GM10266 (cell line): ENCODE measurements around the gene ANKRD53.

Experiments used
- DNase-seq: peaks from one replicate; pipeline ENCODE4 v3.0.0; 2012; ENCODE audit errors: extremely low spot score
- TF ChIP-seq, protein P1 (sequence below): IDR thresholded peaks from 2 replicates; pipeline ENCODE4 v1.5.1; 2012; ENCODE audit warnings: mild to moderate bottlenecking, low read depth; ENCODE audit not compliant: control insufficient read depth, insufficient read depth; ENCODE audit errors: missing control alignments

ANKRD53 gene

DNA sequence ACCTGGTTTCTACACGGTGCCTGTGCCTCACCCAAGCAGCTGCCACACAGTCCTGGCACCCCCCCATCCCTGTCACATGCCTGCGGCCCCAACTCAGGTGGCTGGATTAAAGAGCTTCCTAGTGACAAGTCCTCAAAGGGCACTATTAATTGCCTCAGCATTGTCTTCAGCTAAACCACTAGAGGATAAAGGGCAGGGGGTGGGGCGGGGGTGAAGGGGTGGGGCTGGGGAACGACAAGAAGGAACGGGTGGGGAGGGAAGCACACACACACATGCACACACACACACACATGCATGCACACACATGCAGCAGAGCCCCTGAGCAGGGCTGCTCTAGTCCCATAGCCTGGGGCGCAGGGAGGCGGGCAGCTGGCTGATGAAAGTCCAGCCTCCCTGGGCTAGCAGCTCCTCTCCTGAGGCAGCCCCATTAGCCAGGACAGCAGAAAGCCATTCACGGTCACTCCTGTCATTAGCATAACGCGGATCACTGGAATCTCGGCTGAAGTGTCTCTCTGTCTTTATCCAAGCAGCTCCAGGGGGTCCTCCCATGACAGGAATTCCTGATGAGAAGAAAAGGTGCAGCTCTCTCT lies 23.6 kb downstream of the ANKRD53 start:
- DNase-seq = no peak
- TF ChIP-seq, protein P1, sequence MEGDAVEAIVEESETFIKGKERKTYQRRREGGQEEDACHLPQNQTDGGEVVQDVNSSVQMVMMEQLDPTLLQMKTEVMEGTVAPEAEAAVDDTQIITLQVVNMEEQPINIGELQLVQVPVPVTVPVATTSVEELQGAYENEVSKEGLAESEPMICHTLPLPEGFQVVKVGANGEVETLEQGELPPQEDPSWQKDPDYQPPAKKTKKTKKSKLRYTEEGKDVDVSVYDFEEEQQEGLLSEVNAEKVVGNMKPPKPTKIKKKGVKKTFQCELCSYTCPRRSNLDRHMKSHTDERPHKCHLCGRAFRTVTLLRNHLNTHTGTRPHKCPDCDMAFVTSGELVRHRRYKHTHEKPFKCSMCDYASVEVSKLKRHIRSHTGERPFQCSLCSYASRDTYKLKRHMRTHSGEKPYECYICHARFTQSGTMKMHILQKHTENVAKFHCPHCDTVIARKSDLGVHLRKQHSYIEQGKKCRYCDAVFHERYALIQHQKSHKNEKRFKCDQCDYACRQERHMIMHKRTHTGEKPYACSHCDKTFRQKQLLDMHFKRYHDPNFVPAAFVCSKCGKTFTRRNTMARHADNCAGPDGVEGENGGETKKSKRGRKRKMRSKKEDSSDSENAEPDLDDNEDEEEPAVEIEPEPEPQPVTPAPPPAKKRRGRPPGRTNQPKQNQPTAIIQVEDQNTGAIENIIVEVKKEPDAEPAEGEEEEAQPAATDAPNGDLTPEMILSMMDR = no peak

DNA sequence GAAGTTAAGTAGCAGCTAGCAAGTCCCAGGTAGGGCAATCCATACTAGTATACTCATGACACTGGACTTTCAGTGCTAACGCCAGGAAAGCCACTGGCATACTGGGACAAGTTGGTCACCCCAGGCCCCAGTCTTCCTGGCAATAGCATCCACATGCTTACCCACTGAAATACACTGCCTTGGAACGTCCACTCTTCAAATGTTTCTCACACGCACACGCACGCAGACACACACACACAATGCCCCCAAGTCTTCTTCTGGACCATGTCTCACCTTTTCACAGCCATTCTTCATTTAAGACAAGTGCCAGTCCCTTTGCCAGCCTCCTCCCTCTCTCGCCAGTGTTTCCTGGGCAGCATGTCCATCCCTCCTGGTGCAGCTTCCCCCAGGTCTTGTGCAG lies 25.0 kb downstream of the ANKRD53 start:
- TF ChIP-seq, protein P1 = no peak
- DNase-seq = no peak

- TF ChIP-seq, protein P1 = no peak
- DNase-seq = no peak
These were observed 25.7 kb downstream of the ANKRD53 start for GRCh38 chr2:71003966-71004755.

DNA sequence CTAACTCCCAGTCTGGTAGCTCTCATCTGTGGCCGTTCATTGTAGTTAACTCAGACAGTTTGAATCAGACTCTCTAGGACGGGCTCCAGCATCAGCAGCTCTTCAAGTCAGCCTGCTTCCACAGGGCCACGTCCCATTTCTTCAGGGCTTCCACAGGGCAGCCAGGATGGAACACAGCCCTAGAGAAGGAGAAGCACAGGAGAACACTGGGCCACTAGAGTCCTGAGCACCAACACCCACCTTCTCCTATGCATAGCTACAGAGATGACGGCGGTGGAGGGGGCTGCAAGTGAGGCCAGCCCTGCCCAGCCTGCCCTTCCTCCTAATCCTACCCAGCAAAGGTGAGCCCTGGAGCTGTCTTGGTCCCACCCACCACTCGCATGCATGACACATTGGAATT lies 26.4 kb downstream of the ANKRD53 start:
- DNase-seq = no peak
- TF ChIP-seq, protein P1 = no peak

GRCh38 chr2:71005271-71006202 lies 27.1 kb downstream of the ANKRD53 start:
- no peak for DNase-seq
- TF ChIP-seq, protein P1 = no peak

DNA sequence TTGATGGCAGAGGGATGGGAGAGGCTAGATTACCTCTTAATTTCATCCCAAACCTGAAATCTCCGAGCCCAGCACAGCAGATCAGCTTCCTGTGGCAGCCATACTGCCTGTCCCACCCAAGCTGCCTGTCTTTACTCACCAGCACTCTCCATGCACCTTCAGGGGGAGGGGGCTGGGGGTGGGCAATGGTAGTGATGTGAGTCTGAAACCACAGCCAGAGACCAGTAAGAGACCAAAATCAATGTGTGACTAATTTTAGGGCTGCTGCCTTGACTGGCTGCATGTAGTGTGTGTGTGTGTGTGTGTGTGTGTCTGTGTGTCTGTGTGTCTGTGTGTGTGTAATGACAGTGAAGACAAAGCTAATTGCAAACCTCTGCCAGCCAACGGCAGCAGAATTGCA lies 27.9 kb downstream of the ANKRD53 start:
- no peak for DNase-seq
- TF ChIP-seq, protein P1 = no peak
